MCF 10A (cell line): ENCODE measurements around the gene MYO1C. TPM values are rescaled to one million over a fixed set of nuclear protein-coding genes. Genes with fewer than 3 reads are reported as not detected.
A peak's percentile ranks its signal among the peaks of the same experiment; 100 is the strongest.

Source experiments
- BruUV-seq: library from RNA; stranded (reverse); fragments of 400-500 nt; replicated peaks from 2 replicates; lab custom pipeline; 2021; lab: Mats Ljungman, UMichigan
- CTCF ChIA-PET: fragments of 300-600 bp; sonication (Branson Sonifier 250); formaldehyde crosslinking; extraction: SDS; loops from one replicate; lab custom pipeline; 2021; ENCODE audit warnings: antibody characterized with exemption, inconsistent platforms; lab: Yijun Ruan, JAX
- POLR2A ChIA-PET: fragments of 300-600, 350-650 bp; sonication (Branson Sonifier 250); formaldehyde crosslinking; extraction: SDS; loops from one replicate; lab custom pipeline; 2020; ENCODE audit warnings: antibody characterized with exemption, inconsistent platforms; lab: Yijun Ruan, JAX
- DNase-seq: peaks from one replicate; pipeline ENCODE4 v3.0.0-alpha.2; 2018; ENCODE audit not compliant: unreplicated experiment
- H3K27ac Mint-ChIP-seq: one replicate; pipeline ENCODE4 v1.8.0; 2022; ENCODE audit warnings: mild to moderate bottlenecking, low read depth, mixed read lengths; ENCODE audit not compliant: unreplicated experiment
- H3K27me3 Mint-ChIP-seq: one replicate; pipeline ENCODE4 v1.8.0; 2022; ENCODE audit warnings: mixed read lengths; ENCODE audit not compliant: insufficient read depth, unreplicated experiment
- H3K36me3 Mint-ChIP-seq: one replicate; pipeline ENCODE4 v1.8.0; 2022; ENCODE audit warnings: mild to moderate bottlenecking, moderate library complexity, mixed read lengths; ENCODE audit not compliant: insufficient read depth, unreplicated experiment
- H3K4me1 Mint-ChIP-seq: one replicate; pipeline ENCODE4 v1.8.0; 2022; ENCODE audit warnings: mixed read lengths; ENCODE audit not compliant: insufficient read depth, unreplicated experiment
- H3K4me3 Mint-ChIP-seq: one replicate; pipeline ENCODE4 v1.8.0; 2022; ENCODE audit warnings: mild to moderate bottlenecking, moderate library complexity, mixed read lengths; ENCODE audit not compliant: unreplicated experiment
- H3K9me3 Mint-ChIP-seq: one replicate; pipeline ENCODE4 v1.8.0; 2022; ENCODE audit warnings: mixed read lengths; ENCODE audit not compliant: unreplicated experiment
- intact Hi-C: fragments of 100-400 bp; cut with micrococcal nuclease; formaldehyde crosslinking; loops from 2 replicates; pipeline ENCODE4 v1.14.1; 2022
- total RNA-seq: library from RNA; stranded (reverse); gene quantifications from 2 replicates; pipeline ENCODE4 v1.2.3, GENCODE V29; 2022
- TF ChIP-seq, protein P1 (sequence below): fragments of 200-600 bp; IDR thresholded peaks from one replicate; pipeline ENCODE4 v1.8.0; 2022; ENCODE audit warnings: antibody characterized with exemption, mild to moderate bottlenecking; ENCODE audit not compliant: unreplicated experiment

MYO1C gene
- total RNA-seq, 1 experiment from 2014 or later, result 216 TPM

DNA sequence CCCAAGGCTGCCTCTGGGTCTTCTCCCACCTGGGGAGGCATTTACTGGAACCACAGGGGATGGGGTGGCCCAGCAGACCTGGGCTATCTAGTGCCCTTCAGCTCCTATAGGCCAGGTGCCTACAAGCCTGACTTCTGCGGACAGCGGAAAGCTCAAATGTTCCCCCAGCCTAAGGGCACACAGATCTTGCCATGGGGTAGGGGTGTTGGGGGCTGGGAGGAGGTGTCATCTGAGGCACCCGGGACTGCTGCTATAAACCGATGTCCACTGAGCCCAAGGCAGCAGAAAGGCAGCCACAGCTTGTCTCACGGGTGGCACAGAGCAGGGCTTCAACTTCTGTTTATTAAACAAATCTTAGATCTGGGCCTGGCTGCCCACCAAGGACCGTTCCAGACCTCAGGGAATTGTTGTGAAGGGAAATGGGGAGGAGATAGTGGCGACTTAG, 3.6 kb downstream of the MYO1C start:
- TF ChIP-seq, protein P1, sequence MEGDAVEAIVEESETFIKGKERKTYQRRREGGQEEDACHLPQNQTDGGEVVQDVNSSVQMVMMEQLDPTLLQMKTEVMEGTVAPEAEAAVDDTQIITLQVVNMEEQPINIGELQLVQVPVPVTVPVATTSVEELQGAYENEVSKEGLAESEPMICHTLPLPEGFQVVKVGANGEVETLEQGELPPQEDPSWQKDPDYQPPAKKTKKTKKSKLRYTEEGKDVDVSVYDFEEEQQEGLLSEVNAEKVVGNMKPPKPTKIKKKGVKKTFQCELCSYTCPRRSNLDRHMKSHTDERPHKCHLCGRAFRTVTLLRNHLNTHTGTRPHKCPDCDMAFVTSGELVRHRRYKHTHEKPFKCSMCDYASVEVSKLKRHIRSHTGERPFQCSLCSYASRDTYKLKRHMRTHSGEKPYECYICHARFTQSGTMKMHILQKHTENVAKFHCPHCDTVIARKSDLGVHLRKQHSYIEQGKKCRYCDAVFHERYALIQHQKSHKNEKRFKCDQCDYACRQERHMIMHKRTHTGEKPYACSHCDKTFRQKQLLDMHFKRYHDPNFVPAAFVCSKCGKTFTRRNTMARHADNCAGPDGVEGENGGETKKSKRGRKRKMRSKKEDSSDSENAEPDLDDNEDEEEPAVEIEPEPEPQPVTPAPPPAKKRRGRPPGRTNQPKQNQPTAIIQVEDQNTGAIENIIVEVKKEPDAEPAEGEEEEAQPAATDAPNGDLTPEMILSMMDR, result no peak
- Mint-ChIP-seq H3K9me3 (no peaks in the 10 kb centered on the region), H3K27me3 (no peaks in the 10 kb centered on the region), H3K36me3 (peaks cover 21% of the 10 kb centered on the region), H3K4me3 (peak overlapping the region; percentile 73), H3K27ac (no peak overlapping the region), H3K4me1 (peaks cover 17% of the 10 kb centered on the region)
- no TSS peak for BruUV-seq
- intact Hi-C loops, result no loop called here
- no peak for DNase-seq
- ChIA-PET CTCF (interaction anchor here (0.9 kb wide), 1 partner anchor 123 kb away, joined by 4 read pairs; no protein-coding TSS in a partner anchor), POLR2A (interaction anchor here (0.7 to 4.2 kb wide), 4 partner anchors 23 to 143 kb away, joined by 3 to 45 read pairs (median 12); partner anchors contain the start of gene INPP5K)

DNA sequence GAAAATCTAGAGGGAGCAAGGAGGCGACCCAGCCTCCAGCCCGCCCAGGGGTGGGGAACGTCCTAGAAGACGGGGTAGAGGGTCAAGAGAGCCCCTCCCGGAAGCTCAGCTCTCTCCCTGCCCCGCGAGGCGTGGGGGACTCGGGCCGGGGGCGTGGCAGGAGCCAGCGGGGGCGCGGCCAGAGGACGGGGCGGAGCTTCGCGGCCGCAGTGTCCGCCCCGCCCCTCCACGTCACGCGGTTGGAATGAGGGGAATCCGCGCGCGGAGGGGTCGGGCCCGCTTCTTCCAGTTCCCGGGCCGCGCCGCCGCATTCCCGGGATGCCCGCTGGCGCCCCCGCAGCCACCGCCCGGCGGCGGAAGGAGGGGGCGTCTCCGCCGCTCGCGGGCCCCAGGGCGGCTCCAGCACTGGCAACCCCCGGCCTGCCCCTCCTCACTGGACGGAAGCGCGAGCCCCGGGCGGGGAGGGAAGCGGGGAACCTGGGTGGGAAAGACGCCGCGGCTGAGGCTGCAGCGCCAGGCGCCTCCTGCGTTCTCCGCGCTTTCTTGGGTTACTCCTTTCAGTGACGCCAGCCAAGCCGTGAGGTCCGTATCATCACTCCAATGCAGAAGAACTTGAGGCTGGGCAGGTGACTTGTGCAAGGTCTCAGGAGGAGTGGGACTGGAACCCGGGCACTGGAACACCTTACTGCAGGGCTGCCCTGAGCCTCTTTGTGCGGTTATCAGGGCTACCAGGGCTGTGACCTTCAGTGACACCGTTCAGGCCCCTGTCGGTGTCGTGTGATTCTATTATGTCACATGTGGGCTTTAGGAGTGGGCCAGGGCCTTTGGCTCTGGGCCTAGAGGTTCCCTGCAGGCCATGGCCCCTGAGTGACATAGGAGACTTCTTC, 4.3 kb downstream of the MYO1C start:
- BruUV-seq, result TSS peak; percentile 21
- H3K36me3 Mint-ChIP-seq, result peaks cover 27% of the 10 kb centered on the region
- intact Hi-C loops, result no loop called here
- DNase-seq, result peak; percentile 69
- CTCF ChIA-PET, result interaction anchor here (0.7 to 1.0 kb wide), 3 partner anchors 10 to 123 kb away, joined by 3 to 7 read pairs (median 4); no protein-coding TSS in a partner anchor
- peaks cover 17% of the 10 kb centered on the region for H3K4me1 Mint-ChIP-seq
- H3K4me3 Mint-ChIP-seq, result peak overlapping the region; percentile 73
- H3K9me3 Mint-ChIP-seq, result no peaks in the 10 kb centered on the region
- peak overlapping the region; percentile 75 for H3K27ac Mint-ChIP-seq
- H3K27me3 Mint-ChIP-seq, result no peaks in the 10 kb centered on the region
- POLR2A ChIA-PET, result interaction anchor here (0.7 to 4.2 kb wide), 14 partner anchors 10 to 161 kb away, joined by 3 to 45 read pairs (median 5); partner anchors contain the start of genes CRK, INPP5K, PITPNA and RILP
- TF ChIP-seq, protein P1, result no peak

DNA sequence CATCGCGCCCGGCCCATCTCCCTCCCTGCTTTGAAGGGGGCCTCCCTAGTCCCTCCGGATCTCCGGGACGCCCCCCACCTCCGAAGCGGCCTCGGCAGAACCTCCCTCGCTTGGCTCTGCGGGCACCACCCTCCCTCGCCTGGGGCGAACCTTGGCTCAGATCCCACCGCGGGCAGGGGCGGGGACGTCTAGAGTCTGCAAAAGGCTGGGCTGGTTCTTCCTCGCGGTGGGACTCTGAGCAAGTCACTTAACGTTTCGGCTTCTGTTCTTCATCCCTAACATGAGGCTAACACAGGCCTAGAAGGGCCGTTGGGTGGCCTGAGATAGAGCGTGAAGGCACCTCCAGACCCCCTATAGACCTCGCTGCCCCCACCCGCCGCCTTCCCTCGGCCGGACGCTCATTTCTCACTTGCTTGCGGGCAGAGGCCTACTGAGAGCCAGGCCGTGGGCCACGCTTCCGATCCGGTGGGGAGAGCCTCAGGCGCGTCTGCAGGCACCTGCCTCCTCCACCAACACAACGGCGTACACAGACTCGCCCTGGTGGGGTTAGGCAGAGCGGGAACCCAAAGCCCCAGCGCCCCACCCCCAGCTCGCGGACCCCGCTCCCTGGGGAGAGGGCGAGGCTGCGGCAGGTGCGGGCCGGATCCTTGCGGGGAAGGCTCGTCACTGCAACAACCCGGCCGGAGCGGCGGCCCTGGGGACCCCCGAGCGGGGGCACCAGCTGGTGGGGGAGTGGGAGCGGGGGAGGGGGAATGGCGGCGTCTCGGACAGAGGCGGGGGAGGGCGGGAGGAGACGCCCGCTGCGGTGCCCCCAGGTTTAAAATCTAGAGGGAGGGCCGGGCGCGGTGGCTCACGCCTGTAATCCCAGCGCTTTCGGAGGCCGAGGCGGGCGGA, 5.4 kb downstream of the MYO1C start:
- intact Hi-C loops, result no loop called here

More for the DNA sequence above, 5.4 kb downstream of the MYO1C start:
- no peaks in the 10 kb centered on the region for H3K27me3 Mint-ChIP-seq
- no TSS peak for BruUV-seq
- TF ChIP-seq, protein P1, result no peak
- H3K4me1 Mint-ChIP-seq, result peaks cover 17% of the 10 kb centered on the region
- DNase-seq, result no peak
- POLR2A ChIA-PET, result interaction anchor here (0.6 to 4.2 kb wide), 19 partner anchors 11 to 162 kb away, joined by 3 to 45 read pairs (median 4); partner anchors contain the start of genes CRK, INPP5K, PITPNA and RILP
- peak overlapping the region; percentile 75 for H3K27ac Mint-ChIP-seq
- CTCF ChIA-PET, result interaction anchor here (1.0 kb wide), 1 partner anchor 28 kb away, joined by 7 read pairs; no protein-coding TSS in a partner anchor
- no peaks in the 10 kb centered on the region for H3K9me3 Mint-ChIP-seq
- peaks cover 34% of the 10 kb centered on the region for H3K36me3 Mint-ChIP-seq
- peak overlapping the region; percentile 73 for H3K4me3 Mint-ChIP-seq
